K562 (cell line): Measurements from ENCODE around the gene RASGEF1C. TPM values are rescaled to one million over a fixed set of nuclear protein-coding genes. Genes with fewer than 3 reads are reported as not detected.

Source experiments
- ATAC-seq: fragments of 200-7000 bp; cut with Tn5 transposase; 3 replicates; pipeline ENCODE4 v1.9.1; 2020; ENCODE audit warnings: moderate library complexity
- BruUV-seq: library from RNA; stranded (reverse); fragments of 400-500 nt; replicated peaks from 2 replicates; lab custom pipeline; 2021; lab: Mats Ljungman, UMichigan
- CTCF ChIA-PET: fragments of 300-600 bp; formaldehyde crosslinking; extraction: SDS; loops from one replicate; lab custom pipeline; 2021; ENCODE audit warnings: low intra/inter-chr PET ratio; lab: Yijun Ruan, JAX
- POLR2A ChIA-PET: fragments of 300-600, 350-650 bp; sonication (Branson Sonifier 250); formaldehyde crosslinking; extraction: SDS; loops from one replicate; lab custom pipeline; 2021; ENCODE audit warnings: antibody characterized with exemption, inconsistent platforms; lab: Yijun Ruan, JAX
- DNase-seq, 4 experiments: peaks; one replicate each; pipeline versions ENCODE4 v3.0.0 to v3.0.0-alpha.2; 2011 to 2018; ENCODE audit warnings: low spot score in 3 of 4, mixed read lengths in 3 of 4; ENCODE audit errors: extremely low read depth in 1 of 4
- FAIRE-seq: peaks from 2 replicates; lab custom pipeline; 2011; peaks lifted over from hg19 to GRCh38; lab: Jason Lieb, UNC
- H2AFZ ChIP-seq: 2 replicates; pipeline ENCODE4 v1.6.0; 2011; ENCODE audit warnings: low read depth, low read length, control low read depth, inconsistent platforms
- H3K27ac ChIP-seq: fragments of 200-600 bp; 3 replicates; pipeline ENCODE4 v1.8.0; 2011; ENCODE audit warnings: low read depth, mild to moderate bottlenecking, control low read depth, inconsistent platforms, low read length, moderate library complexity, mixed read lengths; ENCODE audit errors: extremely low read depth
- H3K27me3 ChIP-seq, 2 experiments: fragments of 300-600 bp in 1 of 2; 2 replicates in 1 of 2; 3 replicates in 1 of 2; pipeline versions ENCODE4 v1.6.0 to v1.8.0; 2011; ENCODE audit warnings: inconsistent platforms in 2 of 2, low read length in 2 of 2, mild to moderate bottlenecking in 1 of 2, mixed read lengths in 1 of 2, moderate library complexity in 1 of 2; ENCODE audit not compliant: control insufficient read depth in 2 of 2, insufficient read depth in 2 of 2
- H3K36me3 ChIP-seq: fragments of 300-600 bp; 3 replicates; pipeline ENCODE4 v1.8.0; 2011; ENCODE audit warnings: mild to moderate bottlenecking, low read length, inconsistent platforms; ENCODE audit not compliant: control insufficient read depth, insufficient read depth
- H3K4me1 ChIP-seq, 2 experiments: fragments of 200-600 bp in 1 of 2; replicated peaks in 1 of 2; 2 replicates in 1 of 2; 3 replicates in 1 of 2; pipeline versions ENCODE4 v1.5.1 to v1.8.0; 2011; ENCODE audit warnings: inconsistent platforms in 2 of 2, low read length in 2 of 2, mild to moderate bottlenecking in 1 of 2, mixed read lengths in 1 of 2, moderate library complexity in 1 of 2; ENCODE audit not compliant: control insufficient read depth in 2 of 2, insufficient read depth in 2 of 2
- H3K4me2 ChIP-seq: 2 replicates; pipeline ENCODE4 v1.6.1; 2011; ENCODE audit warnings: low read length, control low read depth, inconsistent platforms, mixed read lengths; ENCODE audit not compliant: insufficient read depth
- H3K4me3 ChIP-seq: fragments of 200-600 bp; sonication (generic), shearing (Covaris generic); 2 replicates; pipeline ENCODE4 v1.5.1; 2016; ENCODE audit warnings: control low read depth, inconsistent platforms
- H3K79me2 ChIP-seq: fragments of 200-600 bp; 3 replicates; pipeline ENCODE4 v1.8.0; 2011; ENCODE audit warnings: low read length, inconsistent platforms; ENCODE audit not compliant: control insufficient read depth, insufficient read depth
- H3K9ac ChIP-seq, 2 experiments: 2 replicates each; pipeline versions ENCODE4 v1.6.0 to v1.6.1; 2011; ENCODE audit warnings: low read depth in 2 of 2, low read length in 2 of 2, control low read depth in 1 of 2, inconsistent platforms in 1 of 2, mild to moderate bottlenecking in 1 of 2, mixed read lengths in 1 of 2; ENCODE audit not compliant: insufficient read depth in 1 of 2
- H3K9me1 ChIP-seq: one replicate; pipeline ENCODE4 v1.6.0; 2011; ENCODE audit warnings: inconsistent platforms, mild to moderate bottlenecking, low read length, moderate library complexity; ENCODE audit not compliant: control insufficient read depth, insufficient read depth
- H3K9me3 ChIP-seq: replicated peaks from 2 replicates; pipeline ENCODE4 v1.5.1; 2011; ENCODE audit warnings: low read depth, low read length, inconsistent platforms; ENCODE audit not compliant: control insufficient read depth, insufficient read depth
- H4K20me1 ChIP-seq: replicated peaks from 2 replicates; pipeline ENCODE4 v1.6.1; 2011; ENCODE audit warnings: low read length, inconsistent platforms, mixed read lengths; ENCODE audit not compliant: control insufficient read depth, insufficient read depth
- CBX8 ChIP-seq: fragments of 200-600 bp; sonication (generic); IDR thresholded peaks from 2 replicates; pipeline ENCODE4 v1.6.1; 2012; ENCODE audit warnings: borderline replicate concordance, mixed run types, low read depth, mild to moderate bottlenecking, moderate library complexity, mixed read lengths, low read length, control low read depth, inconsistent platforms; ENCODE audit not compliant: poor library complexity, severe bottlenecking; ENCODE audit errors: extremely low read depth
- NRF1 ChIP-seq, 2 experiments: fragments of 450-650 bp; IDR thresholded peaks in 1 of 2; conservative IDR thresholded peaks in 1 of 2; 2 replicates each; pipeline ENCODE4 v1.6.1; 2014; ENCODE audit warnings: mild to moderate bottlenecking in 2 of 2
- ZFP36 ChIP-seq: fragments of 150-350 bp; IDR thresholded peaks from 2 replicates; pipeline ENCODE4 v1.6.1; 2018; ENCODE audit warnings: low read length, low read depth; ENCODE audit not compliant: partially characterized antibody
- WGBS: fragments of 100-300 bp; shearing (Covaris generic); methylation state at CpG from one replicate; pipeline ENCODE4 v1.1.6; 2016; ENCODE audit warnings: low coverage, mixed read lengths; ENCODE audit not compliant: insufficient coverage; ENCODE audit errors: missing lambda C conversion rate; 5-methylcytosine and 5-hydroxymethylcytosine counted together
- in situ Hi-C: fragments of 300-500 bp; cut with MboI; formaldehyde crosslinking; loops from 4 replicates; pipeline ENCODE4 v1.15.0; 2018; ENCODE audit warnings: inconsistent platforms, mixed read lengths
- intact Hi-C: fragments of 100-400 bp; cut with micrococcal nuclease; formaldehyde crosslinking; loops from 2 replicates; pipeline ENCODE4 v1.14.2; 2022
- polyA plus RNA-seq, 8 experiments: library from polyadenylated mRNA; depleted of rRNA in 4 of 8; stranded (reverse) in 5 of 8; unstranded in 3 of 8; fragments of >200 nt; fragmentation: Nextera tagmentation in 2 of 8; fragmentation: Illumina TruSeq in 1 of 8; extraction: Ambion mirVana in 2 of 8; extraction: Trizol in 1 of 8; gene quantifications; 2 replicates each; pipeline versions ENCODE4 v1.2.1 to v1.2.3, GENCODE V29; 2011 to 2014; ENCODE audit warnings: inconsistent platforms in 1 of 8, missing spikeins in 1 of 8
- total RNA-seq, 7 experiments: library from RNA; depleted of rRNA in 6 of 7; stranded (reverse); fragments of >200 nt in 6 of 7; fragmentation: Illumina TruSeq in 2 of 7; extraction: Trizol in 2 of 7; gene quantifications; 2 replicates each; pipeline versions ENCODE4 v1.2.1 to v1.2.3, GENCODE V29; 2011 to 2021; ENCODE audit warnings: low replicate concordance in 1 of 7

RASGEF1C gene
- total and polyA plus RNA-seq, 9 of the 15 experiments (the other 6 are each of a cell fraction or from before 2014, with no cell fraction given): 0.04 to 1.1 (median 0.21) TPM; not detected in 4

GRCh38 chr5:180127682-180128670, 81.0 kb downstream of the RASGEF1C start:
- H3K4me2 ChIP-seq: no peak overlapping the region
- no peak overlapping the region for H3K4me3 ChIP-seq
- no peak for DNase-seq
- H4K20me1 ChIP-seq: no peaks in the 10 kb centered on the region
- peaks cover 32 to 81% of the 10 kb centered on the region in 2 experiments; a peak in 4 of 5 replicates for H3K27me3 ChIP-seq
- no peaks in the 10 kb centered on the region for H3K79me2 ChIP-seq
- no peaks in the 10 kb centered on the region for H3K9me3 ChIP-seq
- H2AFZ ChIP-seq: no peak overlapping the region
- no TSS peak for BruUV-seq
- ChIA-PET POLR2A (no interaction called here), CTCF (no interaction called here)
- intact Hi-C loops (loop anchor here (5.0 kb wide), 1 partner anchor 344 kb away; no protein-coding TSS in a partner anchor), in situ Hi-C loops (no loop called here)
- peaks cover 0 to 28% of the 10 kb centered on the region in 2 experiments; a peak in 3 of 5 replicates for H3K4me1 ChIP-seq
- FAIRE-seq: no peak
- H3K9ac ChIP-seq: no peak overlapping the region
- no peaks in the 10 kb centered on the region for H3K9me1 ChIP-seq
- ATAC-seq: 0 out of 3 replicates have a peak, but pooled peaks have one; percentile 18
- no peaks in the 10 kb centered on the region for H3K36me3 ChIP-seq
- no peak overlapping the region for H3K27ac ChIP-seq
- WGBS: 11% methylated on average over 24 of the region's 25 CpGs
- peak; percentile 15 for TF ChIP-seq ZFP36
- TF ChIP-seq CBX8: no peak
- no peak for TF ChIP-seq NRF1 (conservative IDR thresholded peaks at IDR 0.05 in 1 of 2, IDR thresholded peaks at IDR 0.05 in 1 of 2)
